ENCODE results near the gene CEP72.
"Not testable (repeated sequence)": the region's sequence is repeated elsewhere in the genome, so short reads cannot be mapped to it uniquely, and the experiment has no call there.

CEP72 gene

GRCh38 chr5:597871-598563 lies 14.1 kb upstream of the CEP72 start:
- TF ChIP-seq GATA1 (IDR thresholded peaks at IDR 0.05; ENCODE audit: low read depth, low read length): no peak
- TF ChIP-seq POLR2A (IDR thresholded peaks at IDR 0.05; ENCODE audit: low read length): no peak
- no peak for DNase-seq

- DNase-seq: no peak
- TF ChIP-seq GATA1 (IDR thresholded peaks at IDR 0.05; ENCODE audit: low read depth, low read length): no peak
- TF ChIP-seq POLR2A (IDR thresholded peaks at IDR 0.05; ENCODE audit: low read length): no peak
These were observed 13.6 kb upstream of the CEP72 start for GRCh38 chr5:598564-598890.

GRCh38 chr5:600886-601541 lies 11.1 kb upstream of the CEP72 start:
- no peak for TF ChIP-seq GATA1 (IDR thresholded peaks at IDR 0.05; ENCODE audit: low read depth, low read length)
- DNase-seq: no peak

GRCh38 chr5:601771-602465 lies 10.2 kb upstream of the CEP72 start:
- DNase-seq: no peak
- TF ChIP-seq POLR2A (IDR thresholded peaks at IDR 0.05; ENCODE audit: low read length) (no peak), GATA1 (IDR thresholded peaks at IDR 0.05; ENCODE audit: low read depth, low read length) (no peak)

GRCh38 chr5:602466-603035 lies 9.6 kb upstream of the CEP72 start:
- DNase-seq: no peak
- TF ChIP-seq GATA1 (IDR thresholded peaks at IDR 0.05; ENCODE audit: low read depth, low read length) (no peak), POLR2A (IDR thresholded peaks at IDR 0.05; ENCODE audit: low read length) (no peak)

GRCh38 chr5:603081-603998 lies 8.8 kb upstream of the CEP72 start:
- no peak for DNase-seq
- no peak for TF ChIP-seq POLR2A (IDR thresholded peaks at IDR 0.05; ENCODE audit: low read length)
- no peak for TF ChIP-seq GATA1 (IDR thresholded peaks at IDR 0.05; ENCODE audit: low read depth, low read length)

- TF ChIP-seq GATA1 (IDR thresholded peaks at IDR 0.05; ENCODE audit: low read depth, low read length) (no peak), POLR2A (IDR thresholded peaks at IDR 0.05; ENCODE audit: low read length) (no peak)
- no peak for DNase-seq
These were observed 7.7 kb upstream of the CEP72 start for GRCh38 chr5:604391-604831.

GRCh38 chr5:605090-605489 lies 7.0 kb upstream of the CEP72 start:
- not testable (repeated sequence) for DNase-seq

- TF ChIP-seq POLR2A (IDR thresholded peaks at IDR 0.05; ENCODE audit: low read length) (no peak), GATA1 (IDR thresholded peaks at IDR 0.05; ENCODE audit: low read depth, low read length) (no peak)
- no peak for DNase-seq
These were observed 6.1 kb upstream of the CEP72 start for GRCh38 chr5:606061-606460.

GRCh38 chr5:606526-607399 lies 5.4 kb upstream of the CEP72 start:
- DNase-seq: no peak
- no peak for TF ChIP-seq POLR2A (IDR thresholded peaks at IDR 0.05; ENCODE audit: low read length)
- TF ChIP-seq GATA1 (IDR thresholded peaks at IDR 0.05; ENCODE audit: low read depth, low read length): no peak

GRCh38 chr5:607541-608428 lies 4.4 kb upstream of the CEP72 start:
- no peak for DNase-seq
- TF ChIP-seq GATA1 (IDR thresholded peaks at IDR 0.05; ENCODE audit: low read depth, low read length): no peak
- no peak for TF ChIP-seq POLR2A (IDR thresholded peaks at IDR 0.05; ENCODE audit: low read length)
